ENCODE results near the gene ANKRD66.

Gene ANKRD66

GRCh38 chr6:46735720-46736031 lies 11.1 kb upstream of the ANKRD66 start:
- Histone ChIP-seq H4K8ac (ENCODE audit: low read depth, low read length) (no peak overlapping the region), H3K9ac (ENCODE audit: low read depth, low read length, poor library complexity) (no peak overlapping the region), H4K91ac (ENCODE audit: low read depth, low read length, poor library complexity) (no peak overlapping the region), H2AK5ac (ENCODE audit: low read depth, low read length) (no peak overlapping the region), H3K4me2 (ENCODE audit: insufficient read depth, low read length, poor library complexity, severe bottlenecking) (peak overlapping the region; percentile 90), H3K27ac (replicated peaks; ENCODE audit: low read length) (no peak overlapping the region), H3K4me1 (ENCODE audit: control insufficient read depth in 2 of 2, insufficient read depth in 1 of 2, low read depth in 1 of 2, low read length in 2 of 2) (peaks cover 2 to 3% of the 10 kb centered on the region in 2 donors), H3K79me1 (ENCODE audit: low read depth, low read length) (no peaks in the 10 kb centered on the region), H3K14ac (ENCODE audit: low read length) (peak overlapping the region; percentile 60), H2BK5ac (ENCODE audit: low read length) (peak overlapping the region; percentile 55), H3K23ac (ENCODE audit: low read depth, low read length, poor library complexity) (no peak overlapping the region), H3K4me3 (ENCODE audit: low read length in 2 of 2) (peak overlapping the region in 1 of 2 donors; percentile 90), H2BK120ac (ENCODE audit: low read depth, low read length) (no peak overlapping the region), H2AFZ (ENCODE audit: low read length) (peak overlapping the region; percentile 92), H3K9me3 (replicated peaks in 1 of 2; ENCODE audit: control insufficient read depth in 2 of 2, insufficient read depth in 1 of 2, low read depth in 1 of 2, low read length in 2 of 2) (no peaks in the 10 kb centered on the region), H3K36me3 (replicated peaks in 1 of 2; ENCODE audit: control insufficient read depth in 2 of 2, insufficient read depth in 2 of 2, low read length in 2 of 2) (no peaks in the 10 kb centered on the region), H2BK12ac (ENCODE audit: low read length) (no peak overlapping the region), H3K27me3 (ENCODE audit: control insufficient read depth in 3 of 3, insufficient read depth in 3 of 3, low read depth in 1 of 3, low read length in 3 of 3) (peaks cover 0 to 57% (median 9%) of the 10 kb centered on the region in 3 experiments), H2BK15ac (ENCODE audit: low read length) (peak overlapping the region; percentile 79), H3K18ac (ENCODE audit: low read length) (no peak overlapping the region), H3K4ac (ENCODE audit: low read length) (no peak overlapping the region)
- WGBS, 2 donors (ENCODE audit: extremely low coverage in 2 of 2, insufficient read length in 2 of 2, insufficient replicate concordance in 1 of 2), result no CpG with 5 or more reads among the region's 8 CpGs
- DNase-seq (ENCODE audit: low spot score), result no peak

- Histone ChIP-seq H2AFZ (ENCODE audit: low read length) (no peak overlapping the region), H3K27me3 (ENCODE audit: control insufficient read depth in 3 of 3, insufficient read depth in 3 of 3, low read depth in 1 of 3, low read length in 3 of 3) (peaks cover 0 to 57% (median 9%) of the 10 kb centered on the region in 3 experiments)
Measured at GRCh38 chr6:46736906-46737305, 9.8 kb upstream of the ANKRD66 start.

GRCh38 chr6:46741482-46741881 lies 5.3 kb upstream of the ANKRD66 start:
- Histone ChIP-seq H3K4me2 (ENCODE audit: insufficient read depth, low read length, poor library complexity, severe bottlenecking) (no peak overlapping the region), H2BK120ac (ENCODE audit: low read depth, low read length) (no peak overlapping the region), H2AK5ac (ENCODE audit: low read depth, low read length) (no peak overlapping the region), H2BK12ac (ENCODE audit: low read length) (no peak overlapping the region), H3K27me3 (ENCODE audit: control insufficient read depth in 3 of 3, insufficient read depth in 3 of 3, low read depth in 1 of 3, low read length in 3 of 3) (peaks cover 0 to 13% (median 2%) of the 10 kb centered on the region in 3 experiments), H3K18ac (ENCODE audit: low read length) (no peak overlapping the region), H2BK5ac (ENCODE audit: low read length) (no peak overlapping the region), H3K4me3 (ENCODE audit: low read length in 2 of 2) (peak overlapping the region in 1 of 2 donors; percentile 30), H3K9ac (ENCODE audit: low read depth, low read length, poor library complexity) (no peak overlapping the region), H3K79me1 (ENCODE audit: low read depth, low read length) (no peaks in the 10 kb centered on the region), H4K8ac (ENCODE audit: low read depth, low read length) (no peak overlapping the region), H3K14ac (ENCODE audit: low read length) (no peak overlapping the region), H2AFZ (ENCODE audit: low read length) (no peak overlapping the region), H2BK15ac (ENCODE audit: low read length) (no peak overlapping the region), H3K36me3 (replicated peaks in 1 of 2; ENCODE audit: control insufficient read depth in 2 of 2, insufficient read depth in 2 of 2, low read length in 2 of 2) (no peaks in the 10 kb centered on the region), H3K9me3 (replicated peaks in 1 of 2; ENCODE audit: control insufficient read depth in 2 of 2, insufficient read depth in 1 of 2, low read depth in 1 of 2, low read length in 2 of 2) (no peaks in the 10 kb centered on the region), H3K4me1 (ENCODE audit: control insufficient read depth in 2 of 2, insufficient read depth in 1 of 2, low read depth in 1 of 2, low read length in 2 of 2) (no peaks in the 10 kb centered on the region), H3K27ac (replicated peaks; ENCODE audit: low read length) (no peak overlapping the region), H4K91ac (ENCODE audit: low read depth, low read length, poor library complexity) (no peak overlapping the region), H3K23ac (ENCODE audit: low read depth, low read length, poor library complexity) (no peak overlapping the region), H3K4ac (ENCODE audit: low read length) (no peak overlapping the region)
- no peak for DNase-seq (ENCODE audit: low spot score)
- WGBS, 2 donors (ENCODE audit: extremely low coverage in 2 of 2, insufficient read length in 2 of 2, insufficient replicate concordance in 1 of 2), result no CpG with 5 or more reads among the region's 2 CpGs

More at GRCh38 chr6:46736906-46737305, 9.8 kb upstream of the ANKRD66 start:
- H2BK120ac ChIP-seq (ENCODE audit: low read depth, low read length), result no peak overlapping the region
- H3K27ac ChIP-seq (replicated peaks; ENCODE audit: low read length), result no peak overlapping the region
- no peaks in the 10 kb centered on the region for H3K36me3 ChIP-seq (replicated peaks in 1 of 2; ENCODE audit: control insufficient read depth in 2 of 2, insufficient read depth in 2 of 2, low read length in 2 of 2)
- H3K9me3 ChIP-seq (replicated peaks in 1 of 2; ENCODE audit: control insufficient read depth in 2 of 2, insufficient read depth in 1 of 2, low read depth in 1 of 2, low read length in 2 of 2), result no peaks in the 10 kb centered on the region
- no peak overlapping the region for H3K23ac ChIP-seq (ENCODE audit: low read depth, low read length, poor library complexity)
- DNase-seq (ENCODE audit: low spot score), result no peak
- no peak overlapping the region for H2BK5ac ChIP-seq (ENCODE audit: low read length)
- H3K79me1 ChIP-seq (ENCODE audit: low read depth, low read length), result no peaks in the 10 kb centered on the region
- H3K4ac ChIP-seq (ENCODE audit: low read length), result no peak overlapping the region
- no peak overlapping the region for H2AK5ac ChIP-seq (ENCODE audit: low read depth, low read length)
- no peak overlapping the region for H3K4me2 ChIP-seq (ENCODE audit: insufficient read depth, low read length, poor library complexity, severe bottlenecking)
- H4K8ac ChIP-seq (ENCODE audit: low read depth, low read length), result no peak overlapping the region
- H3K9ac ChIP-seq (ENCODE audit: low read depth, low read length, poor library complexity), result no peak overlapping the region
- H3K14ac ChIP-seq (ENCODE audit: low read length), result no peak overlapping the region
- no peak overlapping the region for H2BK15ac ChIP-seq (ENCODE audit: low read length)
- no peak overlapping the region for H3K4me3 ChIP-seq (ENCODE audit: low read length in 2 of 2)
- H4K91ac ChIP-seq (ENCODE audit: low read depth, low read length, poor library complexity), result no peak overlapping the region
- no peak overlapping the region for H3K18ac ChIP-seq (ENCODE audit: low read length)
- peaks cover 2 to 3% of the 10 kb centered on the region in 2 donors for H3K4me1 ChIP-seq (ENCODE audit: control insufficient read depth in 2 of 2, insufficient read depth in 1 of 2, low read depth in 1 of 2, low read length in 2 of 2)
- H2BK12ac ChIP-seq (ENCODE audit: low read length), result no peak overlapping the region

- no CpG with 5 or more reads among the region's 4 CpGs for WGBS, 2 donors (ENCODE audit: extremely low coverage in 2 of 2, insufficient read length in 2 of 2, insufficient replicate concordance in 1 of 2)
- Histone ChIP-seq H3K4ac (ENCODE audit: low read length) (no peak overlapping the region), H3K4me2 (ENCODE audit: insufficient read depth, low read length, poor library complexity, severe bottlenecking) (no peak overlapping the region), H3K27ac (replicated peaks; ENCODE audit: low read length) (no peak overlapping the region), H3K9me3 (replicated peaks in 1 of 2; ENCODE audit: control insufficient read depth in 2 of 2, insufficient read depth in 1 of 2, low read depth in 1 of 2, low read length in 2 of 2) (no peaks in the 10 kb centered on the region), H2BK12ac (ENCODE audit: low read length) (no peak overlapping the region), H2BK15ac (ENCODE audit: low read length) (no peak overlapping the region), H2AFZ (ENCODE audit: low read length) (no peak overlapping the region), H3K27me3 (ENCODE audit: control insufficient read depth in 3 of 3, insufficient read depth in 3 of 3, low read depth in 1 of 3, low read length in 3 of 3) (peaks cover 0 to 8% (median 0%) of the 10 kb centered on the region in 3 experiments), H3K4me1 (ENCODE audit: control insufficient read depth in 2 of 2, insufficient read depth in 1 of 2, low read depth in 1 of 2, low read length in 2 of 2) (no peaks in the 10 kb centered on the region), H3K18ac (ENCODE audit: low read length) (no peak overlapping the region), H2AK5ac (ENCODE audit: low read depth, low read length) (no peak overlapping the region), H3K79me1 (ENCODE audit: low read depth, low read length) (no peaks in the 10 kb centered on the region), H4K91ac (ENCODE audit: low read depth, low read length, poor library complexity) (no peak overlapping the region), H4K8ac (ENCODE audit: low read depth, low read length) (no peak overlapping the region), H2BK120ac (ENCODE audit: low read depth, low read length) (no peak overlapping the region), H3K23ac (ENCODE audit: low read depth, low read length, poor library complexity) (no peak overlapping the region), H3K4me3 (ENCODE audit: low read length in 2 of 2) (no peak overlapping the region), H3K9ac (ENCODE audit: low read depth, low read length, poor library complexity) (no peak overlapping the region), H3K14ac (ENCODE audit: low read length) (no peak overlapping the region), H2BK5ac (ENCODE audit: low read length) (no peak overlapping the region), H3K36me3 (replicated peaks in 1 of 2; ENCODE audit: control insufficient read depth in 2 of 2, insufficient read depth in 2 of 2, low read length in 2 of 2) (no peaks in the 10 kb centered on the region)
- no peak for DNase-seq (ENCODE audit: low spot score)
Measured at GRCh38 chr6:46741910-46742309, 4.8 kb upstream of the ANKRD66 start.

Measured in neuronal stem cell (in vitro differentiated cells).